Ovary (tissue), 3 donors: ENCODE data around the gene NANP.
"Not testable (repeated sequence)": the region's sequence is repeated elsewhere in the genome, so short reads cannot be mapped to it uniquely, and the experiment has no call there.

Experiments used
- CTCF ChIP-seq, 3 donors: fragments of 450-650 bp in 2 of 3; fragments of 200-600 bp in 1 of 3; IDR thresholded peaks; one replicate each; pipeline versions ENCODE4 v1.5.1 to v1.8.0; 2016 to 2022; ENCODE audit warnings: antibody characterized with exemption in 3 of 3, mild to moderate bottlenecking in 1 of 3
- EP300 ChIP-seq: sonication (generic); formaldehyde crosslinking; IDR thresholded peaks from one replicate; pipeline ENCODE4 v1.6.1; 2017; ENCODE audit warnings: antibody characterized with exemption
- donor health status: DM: no; HTN: no; CAD: no.

- TF ChIP-seq CTCF (IDR thresholded peaks at IDR 0.05); EP300: not testable (repeated sequence)
These were observed 40.2 kb downstream of the NANP start for GRCh38 chr20:25583607-25584006.
